Naive B cell (primary cell): ENCODE results near the gene PRKCA. TPM values are rescaled to one million over a fixed set of nuclear protein-coding genes. Genes with fewer than 3 reads are reported as not detected.

Source experiments
- ATAC-seq, 2 donors: fragments of 150-1000 bp; cut with Tn5 transposase; 2 replicates each; pipeline ENCODE4 v1.10.0; 2021; ENCODE audit warnings: low read depth in 2 of 2, mild to moderate bottlenecking in 2 of 2, moderate library complexity in 2 of 2
- DNase-seq: peaks from one replicate; pipeline ENCODE4 v3.0.0; 2022
- H3K27ac Mint-ChIP-seq, 6 donors: one replicate each; pipeline ENCODE4 v1.8.0; 2020 to 2022; ENCODE audit warnings: mild to moderate bottlenecking in 6 of 6, mixed read lengths in 6 of 6, moderate library complexity in 5 of 6, inconsistent platforms in 2 of 6
- H3K27me3 Mint-ChIP-seq, 3 donors: one replicate each; pipeline ENCODE4 v1.8.0; 2021 to 2022; ENCODE audit warnings: mixed read lengths in 3 of 3, mild to moderate bottlenecking in 1 of 3
- H3K36me3 Mint-ChIP-seq, 2 donors: one replicate each; pipeline ENCODE4 v1.8.0; 2020 to 2022; ENCODE audit warnings: mixed read lengths in 2 of 2, inconsistent platforms in 1 of 2, mild to moderate bottlenecking in 1 of 2
- H3K4me1 Mint-ChIP-seq, 3 donors: one replicate each; pipeline ENCODE4 v1.8.0; 2020 to 2022; ENCODE audit warnings: mixed read lengths in 3 of 3, inconsistent platforms in 1 of 3, mild to moderate bottlenecking in 1 of 3, moderate library complexity in 1 of 3
- H3K4me3 Mint-ChIP-seq, 8 donors: one replicate each; pipeline ENCODE4 v1.8.0; 2020 to 2022; ENCODE audit warnings: mild to moderate bottlenecking in 8 of 8, mixed read lengths in 8 of 8, moderate library complexity in 8 of 8, inconsistent platforms in 2 of 8
- H3K9me3 Mint-ChIP-seq, 7 donors: one replicate each; pipeline ENCODE4 v1.8.0; 2020 to 2022; ENCODE audit warnings: mixed read lengths in 7 of 7, mild to moderate bottlenecking in 5 of 7, inconsistent platforms in 2 of 7, moderate library complexity in 1 of 7
- polyA plus RNA-seq, 6 donors: library from polyadenylated mRNA; unstranded; fragments of 300-500 nt; fragmentation: Illumina TruSeq; gene quantifications; one replicate each; pipeline ENCODE4 v1.2.3, GENCODE V29; 2021; ENCODE audit warnings: low read depth in 6 of 6

The PRKCA gene
- polyA plus RNA-seq, 6 donors from 2014 or later: 0.03 to 0.06 TPM; not detected in 4

DNA sequence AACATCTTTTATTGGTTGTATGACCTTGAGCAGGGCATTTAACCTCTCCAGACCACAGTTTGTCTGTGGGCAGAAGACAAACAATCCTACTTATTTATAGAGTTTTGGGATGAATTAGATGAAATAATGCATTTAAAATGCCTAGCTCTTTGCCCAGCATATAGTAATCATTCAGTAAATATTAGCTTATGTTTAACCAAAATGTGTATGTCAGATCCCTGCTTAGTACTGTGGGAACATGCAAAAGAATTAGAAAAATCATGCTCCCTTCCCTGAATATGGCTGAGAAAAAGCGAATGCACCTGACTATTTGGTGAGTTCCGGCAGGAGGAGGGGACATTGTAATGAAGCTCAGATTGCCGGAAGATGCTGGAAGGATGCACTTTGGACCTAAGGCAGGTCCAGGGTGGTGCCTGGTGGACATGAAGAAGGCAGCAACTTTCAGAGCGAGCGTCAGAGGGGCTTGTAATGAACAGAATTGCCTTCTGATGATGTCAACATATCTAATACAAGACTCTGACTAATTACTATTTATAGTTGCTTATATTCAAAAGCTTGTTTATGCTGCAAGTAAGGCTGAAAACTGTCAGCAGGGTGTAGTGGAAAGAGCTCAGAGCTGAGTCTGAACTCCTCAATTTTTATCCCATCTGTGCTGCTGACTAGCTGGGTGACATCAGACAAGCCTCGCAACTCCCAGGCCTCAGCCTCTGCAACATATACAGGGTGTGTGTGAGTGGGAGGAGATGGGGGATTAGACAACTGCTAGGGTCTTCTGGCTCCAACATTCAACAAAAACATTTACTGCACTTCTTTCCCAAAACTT, 221.2 kb downstream of the PRKCA start:
- H3K36me3 Mint-ChIP-seq: peaks cover 0 to 4% of the 10 kb centered on the region in 2 donors
- H3K4me1 Mint-ChIP-seq: no peaks in the 10 kb centered on the region
- H3K4me3 Mint-ChIP-seq: no peak overlapping the region
- ATAC-seq (no peak), DNase-seq (no peak)
- H3K27me3 Mint-ChIP-seq: peaks cover 0 to 4% (median 0%) of the 10 kb centered on the region in 3 donors
- peaks cover 0 to 7% (median 1%) of the 10 kb centered on the region in 7 donors for H3K9me3 Mint-ChIP-seq
- no peak overlapping the region for H3K27ac Mint-ChIP-seq

DNA sequence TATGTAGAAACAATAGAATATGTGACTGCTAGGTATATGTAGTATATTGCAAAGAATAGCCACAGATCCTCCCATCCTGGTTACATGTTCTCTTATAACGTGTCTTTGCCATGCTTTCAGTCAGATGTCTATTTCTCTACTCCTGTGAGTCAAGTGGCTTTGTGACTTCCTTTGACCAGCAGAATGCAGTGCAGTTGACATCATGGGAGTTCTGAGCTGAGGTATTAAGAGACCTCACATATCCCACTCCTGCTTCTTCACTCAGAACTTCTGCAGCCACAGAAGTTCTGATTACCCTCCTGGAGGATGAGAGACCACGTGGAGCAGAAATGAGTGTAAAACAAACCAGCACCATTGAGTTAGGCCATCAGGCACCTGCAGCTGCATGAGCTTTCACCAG, 222.5 kb downstream of the PRKCA start:
- peaks cover 0 to 4% of the 10 kb centered on the region in 2 donors for H3K36me3 Mint-ChIP-seq
- H3K4me1 Mint-ChIP-seq: no peaks in the 10 kb centered on the region

DNA sequence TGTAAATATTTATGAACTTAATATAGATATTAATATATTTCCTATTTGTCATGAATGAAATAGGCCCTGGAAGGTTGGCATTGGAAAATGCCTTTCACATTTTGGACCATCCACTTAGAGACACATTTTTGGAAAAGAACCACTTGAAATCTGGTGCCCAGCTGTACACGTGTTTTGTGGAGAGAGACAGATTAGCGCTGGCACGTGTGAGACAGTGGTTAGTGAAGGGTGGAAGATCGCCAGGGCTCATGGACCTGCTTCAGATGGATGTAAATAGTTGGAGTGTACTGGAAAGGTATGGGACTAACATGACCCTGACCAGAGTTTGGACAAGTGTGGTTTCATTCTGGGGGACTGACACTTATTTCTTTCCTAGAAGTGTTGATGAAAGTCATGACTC, 222.9 kb downstream of the PRKCA start:
- Mint-ChIP-seq H3K4me1 (no peaks in the 10 kb centered on the region), H3K36me3 (peaks cover 0 to 4% of the 10 kb centered on the region in 2 donors), H3K27me3 (peaks cover 0 to 5% (median 0%) of the 10 kb centered on the region in 3 donors), H3K9me3 (peaks cover 0 to 7% (median 1%) of the 10 kb centered on the region in 7 donors), H3K4me3 (no peak overlapping the region), H3K27ac (no peak overlapping the region)
- no peak for DNase-seq
- ATAC-seq: no peak

More for the DNA sequence above, 222.5 kb downstream of the PRKCA start:
- Mint-ChIP-seq H3K4me3 (no peak overlapping the region), H3K9me3 (peaks cover 0 to 7% (median 1%) of the 10 kb centered on the region in 7 donors), H3K27ac (no peak overlapping the region), H3K27me3 (peaks cover 0 to 5% (median 0%) of the 10 kb centered on the region in 3 donors)
- DNase-seq: no peak
- ATAC-seq: no peak

DNA sequence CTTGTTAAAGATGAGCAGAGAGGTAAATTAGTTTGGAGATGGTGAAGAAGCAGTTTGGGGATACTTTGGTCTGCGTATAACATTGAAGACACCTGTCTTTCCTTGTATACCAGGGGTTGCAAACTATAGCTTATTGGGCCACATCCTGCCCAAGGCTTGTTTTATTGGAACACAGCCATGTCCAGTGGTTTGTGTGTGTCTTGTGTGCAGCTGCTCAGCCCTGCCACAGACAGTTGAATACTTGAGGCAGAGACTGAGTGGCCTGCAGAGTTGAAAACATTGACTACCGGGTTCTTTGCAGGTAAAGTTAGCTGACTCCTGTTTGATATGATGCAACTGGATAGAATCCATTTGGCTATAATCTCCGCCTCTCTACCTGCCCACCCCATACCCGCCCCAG, 224.4 kb downstream of the PRKCA start:
- Mint-ChIP-seq H3K27me3 (peaks cover 0 to 5% (median 0%) of the 10 kb centered on the region in 3 donors), H3K4me1 (no peaks in the 10 kb centered on the region), H3K27ac (no peak overlapping the region), H3K9me3 (peaks cover 0 to 7% (median 1%) of the 10 kb centered on the region in 7 donors), H3K4me3 (no peak overlapping the region), H3K36me3 (peaks cover 0 to 4% of the 10 kb centered on the region in 2 donors)
- ATAC-seq: no peak
- DNase-seq: no peak

DNA sequence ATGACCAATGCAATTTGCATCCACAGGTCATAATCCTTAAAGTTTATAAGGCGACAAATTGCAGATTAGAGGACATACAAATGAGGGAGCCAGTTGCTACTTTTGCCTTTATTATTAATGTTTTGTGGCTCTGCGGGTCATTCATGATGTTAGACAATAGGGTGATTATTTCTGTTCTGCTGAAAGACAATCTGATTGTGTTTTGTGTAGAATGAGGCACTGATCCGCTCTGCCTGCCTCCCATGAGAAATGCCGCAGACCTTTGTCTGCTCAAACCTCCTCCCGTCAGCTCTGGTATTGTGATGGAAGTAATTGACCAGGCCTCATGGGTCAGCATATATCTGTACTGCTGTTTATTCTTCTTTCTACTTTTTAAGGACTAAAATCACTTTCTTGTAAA, 224.9 kb downstream of the PRKCA start:
- no peak for DNase-seq
- Mint-ChIP-seq H3K36me3 (peaks cover 0 to 4% of the 10 kb centered on the region in 2 donors), H3K4me1 (no peaks in the 10 kb centered on the region), H3K4me3 (no peak overlapping the region), H3K9me3 (peaks cover 0 to 7% (median 1%) of the 10 kb centered on the region in 7 donors), H3K27ac (no peak overlapping the region), H3K27me3 (peaks cover 0 to 5% (median 0%) of the 10 kb centered on the region in 3 donors)
- ATAC-seq: no peak

DNA sequence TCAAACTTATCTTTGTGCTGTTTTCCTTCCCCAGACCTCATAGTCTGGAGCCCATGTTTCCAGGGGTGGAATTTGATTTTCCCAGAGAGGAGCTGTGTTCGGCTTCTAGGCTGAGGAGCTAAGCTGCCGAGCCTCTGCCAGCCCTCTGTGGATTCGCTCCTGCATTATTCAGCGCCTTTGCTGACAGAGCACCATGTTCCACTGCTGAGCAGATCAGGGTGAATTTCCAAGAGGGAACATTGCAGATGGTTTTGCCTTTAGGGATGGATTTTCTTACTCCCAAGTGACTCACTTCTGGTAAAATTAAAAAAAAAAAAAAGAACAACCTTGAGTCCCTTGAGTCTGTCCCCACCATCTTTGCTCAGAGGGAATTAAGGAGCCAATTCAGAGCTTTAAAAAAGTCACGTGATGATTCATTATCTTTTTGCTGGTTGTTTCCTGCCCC, 229.5 kb downstream of the PRKCA start:
- ATAC-seq (no peak), DNase-seq (no peak)
- Mint-ChIP-seq H3K36me3 (no peaks in the 10 kb centered on the region), H3K9me3 (no peaks in the 10 kb centered on the region), H3K27me3 (peaks cover 5 to 13% (median 8%) of the 10 kb centered on the region in 3 donors), H3K4me3 (no peak overlapping the region), H3K27ac (no peak overlapping the region), H3K4me1 (no peaks in the 10 kb centered on the region)

DNA sequence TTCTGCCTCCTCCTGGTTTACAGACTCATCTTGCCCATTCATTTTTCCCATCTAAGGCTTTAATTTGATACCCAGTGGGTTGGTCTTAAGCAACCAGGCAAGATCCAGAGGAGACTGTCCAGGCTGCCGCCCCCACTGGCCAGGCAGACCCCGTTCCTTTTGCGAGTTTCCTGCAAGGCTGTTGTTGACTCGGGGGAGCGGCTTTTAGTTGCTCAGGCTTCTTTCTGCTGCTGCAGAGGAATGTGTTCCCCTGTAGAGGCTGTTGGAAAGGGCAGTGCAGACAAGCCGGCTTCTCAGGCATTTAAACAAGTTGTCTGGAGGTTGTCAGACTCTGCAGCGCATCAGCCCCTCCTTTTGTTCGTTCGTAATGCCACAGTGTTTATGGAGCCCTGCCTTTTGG, 231.2 kb downstream of the PRKCA start:
- DNase-seq (no peak), ATAC-seq (no peak)
- no peak overlapping the region for H3K27ac Mint-ChIP-seq
- H3K9me3 Mint-ChIP-seq: no peaks in the 10 kb centered on the region
- peaks cover 5 to 13% (median 10%) of the 10 kb centered on the region in 3 donors for H3K27me3 Mint-ChIP-seq
- no peaks in the 10 kb centered on the region for H3K36me3 Mint-ChIP-seq
- no peak overlapping the region for H3K4me3 Mint-ChIP-seq
- no peaks in the 10 kb centered on the region for H3K4me1 Mint-ChIP-seq

DNA sequence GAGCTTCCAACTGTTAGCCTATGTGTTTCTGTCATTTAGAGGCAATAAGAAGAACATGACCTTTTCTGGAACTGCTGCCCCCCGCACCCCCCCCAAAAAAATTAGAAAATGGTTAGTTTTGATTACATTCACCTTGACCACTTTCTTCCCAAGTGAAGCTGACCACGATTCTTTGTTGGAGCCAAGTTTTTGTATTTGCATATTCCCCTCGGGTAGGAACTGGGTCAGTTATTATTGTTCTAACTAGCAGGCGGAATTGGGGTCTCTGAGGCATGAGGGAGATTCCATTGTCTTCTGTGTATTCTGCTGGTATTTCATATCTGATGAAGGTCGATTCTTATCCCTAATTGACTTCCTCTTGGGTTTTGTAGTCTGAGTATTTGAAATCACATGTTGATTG, 231.6 kb downstream of the PRKCA start:
- DNase-seq: no peak
- H3K27me3 Mint-ChIP-seq: peaks cover 5 to 13% (median 9%) of the 10 kb centered on the region in 3 donors
- no peak overlapping the region for H3K4me3 Mint-ChIP-seq
- H3K4me1 Mint-ChIP-seq: no peaks in the 10 kb centered on the region
- H3K36me3 Mint-ChIP-seq: no peaks in the 10 kb centered on the region
- H3K27ac Mint-ChIP-seq: no peak overlapping the region
- H3K9me3 Mint-ChIP-seq: no peaks in the 10 kb centered on the region
- ATAC-seq: no peak

DNA sequence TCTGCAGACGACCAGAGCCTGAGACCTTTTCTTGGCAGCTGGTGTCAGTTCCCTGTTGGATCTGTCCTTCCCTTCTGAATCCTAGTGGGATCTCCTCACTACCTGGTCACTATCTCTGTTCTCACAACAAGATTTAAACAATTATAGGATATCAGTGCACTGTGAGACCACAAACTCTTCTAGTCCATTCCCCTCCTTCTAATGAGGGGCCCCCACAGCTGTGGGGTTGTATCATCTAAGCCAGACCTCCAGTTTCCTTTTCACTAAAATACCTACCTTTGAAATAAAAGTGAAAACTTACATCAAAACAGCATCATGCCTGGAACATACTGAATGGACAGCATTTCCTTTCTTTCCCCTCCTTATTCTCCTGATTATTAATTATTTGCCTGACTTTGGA, 233.2 kb downstream of the PRKCA start:
- Mint-ChIP-seq H3K9me3 (no peaks in the 10 kb centered on the region), H3K36me3 (no peaks in the 10 kb centered on the region), H3K4me1 (no peaks in the 10 kb centered on the region), H3K27me3 (peaks cover 5 to 13% (median 9%) of the 10 kb centered on the region in 3 donors), H3K4me3 (no peak overlapping the region), H3K27ac (peak overlapping the region in 1 of 6 donors; percentile 23)
- ATAC-seq: no peak
- no peak for DNase-seq

DNA sequence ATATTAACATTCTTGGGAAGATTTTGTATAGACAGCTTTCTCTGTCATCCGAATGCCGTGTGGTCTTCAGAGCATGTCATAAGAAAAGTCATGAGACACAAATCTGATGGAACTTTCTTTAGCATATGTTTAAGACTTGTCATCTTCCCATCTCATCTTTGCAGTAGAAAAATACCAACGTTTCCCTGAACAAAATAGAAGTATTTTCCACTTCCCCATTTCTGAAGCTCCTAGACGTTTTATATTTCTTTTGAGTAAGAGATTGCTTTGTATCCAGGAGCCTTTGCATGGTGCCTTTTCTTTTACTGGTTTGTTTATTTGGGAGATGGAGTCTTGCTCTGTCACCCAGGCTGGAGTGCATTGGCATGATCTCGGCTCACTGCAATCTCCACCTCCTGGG, 235.1 kb downstream of the PRKCA start:
- Mint-ChIP-seq H3K36me3 (no peaks in the 10 kb centered on the region), H3K27me3 (peaks cover 9 to 13% (median 9%) of the 10 kb centered on the region in 3 donors), H3K4me1 (no peaks in the 10 kb centered on the region), H3K27ac (no peak overlapping the region), H3K9me3 (no peaks in the 10 kb centered on the region), H3K4me3 (no peak overlapping the region)
- no peak for DNase-seq
- no peak for ATAC-seq

DNA sequence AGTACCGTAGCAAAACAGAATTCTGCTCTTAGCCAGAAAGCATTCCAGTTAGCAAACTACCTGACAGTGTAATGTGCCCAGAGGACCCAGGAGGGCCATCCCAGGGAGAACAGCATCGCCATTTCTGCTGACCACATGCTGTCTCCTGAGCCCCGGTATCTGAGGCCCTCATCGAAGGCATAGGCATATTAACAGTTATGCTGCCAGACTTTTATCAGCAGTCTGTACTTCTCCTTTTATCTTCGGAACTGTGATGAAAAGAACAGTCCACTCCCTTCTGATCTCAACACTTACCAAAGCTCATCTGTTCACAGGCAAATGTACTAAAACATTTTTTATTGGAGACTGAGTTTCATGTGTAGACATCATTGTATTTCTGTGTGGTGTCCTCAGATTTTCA, 236.4 kb downstream of the PRKCA start:
- no peak for DNase-seq
- Mint-ChIP-seq H3K36me3 (no peaks in the 10 kb centered on the region), H3K27ac (no peak overlapping the region), H3K27me3 (peaks cover 6 to 13% (median 12%) of the 10 kb centered on the region in 3 donors), H3K4me1 (no peaks in the 10 kb centered on the region), H3K4me3 (no peak overlapping the region), H3K9me3 (no peaks in the 10 kb centered on the region)
- ATAC-seq: no peak

DNA sequence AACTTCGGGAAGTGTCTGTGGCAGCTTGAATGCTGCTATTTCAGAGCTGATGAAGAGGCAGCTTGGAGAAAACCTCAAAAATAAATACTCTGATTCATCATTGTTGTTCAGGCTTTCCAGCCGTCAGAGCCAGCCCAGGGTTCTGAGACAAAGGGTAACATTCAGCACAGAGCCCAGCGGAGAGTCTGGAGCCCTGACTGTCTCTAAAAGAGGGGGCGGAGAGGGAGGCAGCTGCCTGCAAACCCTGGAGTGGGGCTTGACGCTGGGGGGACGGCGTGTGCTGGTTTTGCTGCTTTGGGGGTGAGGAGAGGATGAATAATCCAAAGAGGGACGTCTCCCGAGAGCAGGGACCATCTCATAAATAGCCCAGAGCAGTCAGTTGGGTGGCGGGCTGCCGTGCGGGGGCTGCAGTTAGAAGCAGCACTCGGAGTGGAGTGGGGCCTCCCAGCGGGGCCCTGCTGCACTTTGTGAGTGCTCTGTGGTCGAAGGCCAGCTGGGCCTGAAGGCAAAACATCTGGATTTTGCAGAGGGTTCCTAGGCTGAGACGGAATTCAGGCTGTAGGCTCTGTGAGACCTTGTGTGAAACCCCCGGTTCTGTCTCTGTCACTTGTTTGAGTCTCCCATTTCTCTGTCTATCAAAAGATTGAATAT, 237.8 kb downstream of the PRKCA start:
- peaks cover 6 to 12% (median 12%) of the 10 kb centered on the region in 3 donors for H3K27me3 Mint-ChIP-seq
- no peak overlapping the region for H3K4me3 Mint-ChIP-seq
- peaks cover 0 to 2% (median 0%) of the 10 kb centered on the region in 7 donors for H3K9me3 Mint-ChIP-seq
- ATAC-seq (no peak), DNase-seq (no peak)
- H3K4me1 Mint-ChIP-seq: no peaks in the 10 kb centered on the region
- H3K36me3 Mint-ChIP-seq: no peaks in the 10 kb centered on the region
- no peak overlapping the region for H3K27ac Mint-ChIP-seq

DNA sequence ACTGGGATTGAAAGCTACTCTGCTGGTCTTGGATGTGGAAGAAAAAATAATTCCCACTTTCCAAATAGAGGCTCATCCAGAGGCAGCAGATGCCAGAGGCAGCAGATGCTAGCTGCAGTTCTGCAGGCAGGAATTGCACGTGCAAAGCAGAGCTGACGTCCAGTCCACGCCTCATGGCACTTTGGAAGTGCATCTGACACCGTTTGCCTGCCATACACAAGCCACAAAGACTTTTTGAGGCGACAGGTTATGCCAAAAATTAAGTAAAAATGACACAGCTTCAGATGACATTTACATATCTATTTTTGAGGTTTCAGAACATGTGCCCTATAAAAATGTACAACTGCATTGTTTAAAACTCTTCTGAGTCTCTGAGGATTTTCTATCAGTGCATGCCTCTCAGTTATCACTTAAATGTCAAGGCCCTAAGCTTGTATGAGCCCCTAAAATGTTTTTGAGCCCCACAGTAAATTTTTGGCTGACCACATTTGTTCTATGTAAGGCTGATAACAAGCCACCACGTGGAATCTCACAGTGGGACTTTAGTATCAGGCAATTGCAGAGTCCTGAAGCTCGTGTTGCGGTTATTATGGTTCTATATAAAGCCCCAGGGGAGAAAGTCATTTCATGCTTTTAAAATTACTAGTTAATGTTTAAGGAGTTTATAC, 239.2 kb downstream of the PRKCA start:
- no peak for DNase-seq
- H3K36me3 Mint-ChIP-seq: peaks cover 0 to 6% of the 10 kb centered on the region in 2 donors
- H3K27me3 Mint-ChIP-seq: peaks cover 0 to 12% (median 6%) of the 10 kb centered on the region in 3 donors
- peaks cover 3 to 15% (median 10%) of the 10 kb centered on the region in 7 donors for H3K9me3 Mint-ChIP-seq
- ATAC-seq: no peak
- no peak overlapping the region for H3K4me3 Mint-ChIP-seq
- H3K4me1 Mint-ChIP-seq: no peaks in the 10 kb centered on the region
- H3K27ac Mint-ChIP-seq: no peak overlapping the region
